Stimulated activated CD4-positive, alpha-beta T cell treated with anti-CD3 and anti-CD28 coated beads, Interleukin-15, amount 100 ng/mL, for 24 hours (primary cell): ENCODE results near the gene PIK3C2G.

Source experiments
- DNase-seq: peaks from one replicate; pipeline ENCODE4 v3.0.0-alpha.2; 2020

Gene PIK3C2G

GRCh38 chr12:18576104-18576626 is 314.8 kb downstream of the PIK3C2G start:
- no peak for DNase-seq

- no peak for DNase-seq
Measured at GRCh38 chr12:18576648-18577047, 315.3 kb downstream of the PIK3C2G start.

- no peak for DNase-seq
Measured at GRCh38 chr12:18578191-18578590, 316.9 kb downstream of the PIK3C2G start.

- no peak for DNase-seq
Measured at GRCh38 chr12:18580291-18580690, 319.0 kb downstream of the PIK3C2G start.

GRCh38 chr12:18580706-18581105 is 319.4 kb downstream of the PIK3C2G start:
- DNase-seq = no peak

GRCh38 chr12:18581232-18581962 is 320.1 kb downstream of the PIK3C2G start:
- DNase-seq = no peak

GRCh38 chr12:18583655-18584054 is 322.3 kb downstream of the PIK3C2G start:
- DNase-seq = no peak

GRCh38 chr12:18586581-18586980 is 325.3 kb downstream of the PIK3C2G start:
- DNase-seq = no peak

- no peak for DNase-seq
Measured at GRCh38 chr12:18589316-18589715, 328.0 kb downstream of the PIK3C2G start.

- no peak for DNase-seq
Measured at GRCh38 chr12:18591473-18591872, 330.2 kb downstream of the PIK3C2G start.

GRCh38 chr12:18595412-18595811 is 334.1 kb downstream of the PIK3C2G start:
- no peak for DNase-seq

GRCh38 chr12:18601962-18602361 is 340.6 kb downstream of the PIK3C2G start:
- no peak for DNase-seq

- no peak for DNase-seq
Measured at GRCh38 chr12:18612971-18613370, 351.7 kb downstream of the PIK3C2G start.

GRCh38 chr12:18620986-18621385 is 359.7 kb downstream of the PIK3C2G start:
- DNase-seq = no peak

GRCh38 chr12:18629445-18629844 is 368.1 kb downstream of the PIK3C2G start:
- no peak for DNase-seq

GRCh38 chr12:18629916-18630315 is 368.6 kb downstream of the PIK3C2G start:
- no peak for DNase-seq

- DNase-seq = no peak
Measured at GRCh38 chr12:18631339-18631738, 370.0 kb downstream of the PIK3C2G start.

GRCh38 chr12:18632848-18633247 is 371.5 kb downstream of the PIK3C2G start:
- no peak for DNase-seq

GRCh38 chr12:18634382-18634781 is 373.1 kb downstream of the PIK3C2G start:
- no peak for DNase-seq

- no peak for DNase-seq
Measured at GRCh38 chr12:18640321-18640955, 379.1 kb downstream of the PIK3C2G start.

GRCh38 chr12:18643681-18644080 is 382.4 kb downstream of the PIK3C2G start:
- no peak for DNase-seq

GRCh38 chr12:18644564-18644963 is 383.2 kb downstream of the PIK3C2G start:
- no peak for DNase-seq

GRCh38 chr12:18646286-18646890 is 385.1 kb downstream of the PIK3C2G start:
- no peak for DNase-seq

- DNase-seq = no peak
Measured at GRCh38 chr12:18651525-18651924, 390.2 kb downstream of the PIK3C2G start.
